ENCODE results near the gene YES1.

GRCh38 chr18:805008-805754, 6.9 kb downstream of the YES1 start:
- TF ChIP-seq ZNF687 (CRISPR knock-in tag; IDR thresholded peaks at IDR 0.05) (no peak), KLF16 (CRISPR knock-in tag; IDR thresholded peaks at IDR 0.05) (no peak), ATF3 (CRISPR knock-in tag; IDR thresholded peaks at IDR 0.05) (no peak), FOXP4 (CRISPR knock-in tag; IDR thresholded peaks at IDR 0.05) (no peak), RXRA (CRISPR knock-in tag; IDR thresholded peaks at IDR 0.05) (no peak), XRCC5 (optimal IDR thresholded peaks at IDR 0.05; ENCODE audit: low read length) (no peak), CHD2 (IDR thresholded peaks at IDR 0.05; ENCODE audit: low read depth, low read length) (no peak), CEBPZ (IDR thresholded peaks at IDR 0.05; ENCODE audit: low read length) (no peak), ZNF251 (CRISPR knock-in tag; IDR thresholded peaks at IDR 0.05) (no peak), LRRFIP1 (CRISPR knock-in tag; conservative IDR thresholded peaks at IDR 0.05) (no peak), NFRKB (IDR thresholded peaks at IDR 0.05) (no peak), FOXJ3 (CRISPR knock-in tag; IDR thresholded peaks at IDR 0.05; ENCODE audit: borderline replicate concordance) (no peak), HCFC1 (IDR thresholded peaks at IDR 0.05; ENCODE audit: low read depth, low read length) (no peak), MAFG (CRISPR knock-in tag; IDR thresholded peaks at IDR 0.05) (no peak)

Data from HepG2 (cell line).